Kidney (tissue), 14 donors: ENCODE results near the gene RHBDL3. TPM values are rescaled to one million over a fixed set of nuclear protein-coding genes. Genes with fewer than 3 reads are reported as not detected.
"Not testable (repeated sequence)": the region's sequence is repeated elsewhere in the genome, so short reads cannot be mapped to it uniquely, and the experiment has no call there.

ENCODE experiments used
- DNase-seq, 5 donors: peaks; one replicate each; pipeline ENCODE4 v3.0.0-alpha.2; 2013 to 2020
- FAIRE-seq: peaks from 2 replicates; lab custom pipeline; 2012; peaks lifted over from hg19 to GRCh38; lab: Jason Lieb, UNC
- H3K27ac ChIP-seq, 2 donors: one replicate each; pipeline ENCODE4 v1.7.0; 2013; ENCODE audit warnings: low read depth in 2 of 2, low read length in 2 of 2, inconsistent platforms in 1 of 2
- H3K27me3 ChIP-seq: one replicate; pipeline ENCODE4 v1.7.1; 2013; ENCODE audit warnings: low read length, inconsistent platforms; ENCODE audit not compliant: control insufficient read depth, insufficient read depth
- H3K36me3 ChIP-seq, 3 donors: one replicate each; pipeline versions ENCODE4 v1.7.0 to v1.7.1; 2013; ENCODE audit warnings: low read length in 3 of 3, control low read depth in 1 of 3, inconsistent platforms in 1 of 3; ENCODE audit not compliant: insufficient read depth in 3 of 3, control insufficient read depth in 2 of 3
- H3K4me1 ChIP-seq, 3 donors: one replicate each; pipeline versions ENCODE4 v1.7.0 to v1.7.1; 2013; ENCODE audit warnings: low read length in 3 of 3, inconsistent platforms in 1 of 3, low read depth in 1 of 3; ENCODE audit not compliant: control insufficient read depth in 2 of 3, insufficient read depth in 2 of 3
- H3K4me3 ChIP-seq, 3 donors: one replicate each; pipeline versions ENCODE4 v1.7.0 to v1.8.1; 2013; ENCODE audit warnings: low read length in 3 of 3, control low read depth in 1 of 3, inconsistent platforms in 1 of 3
- H3K9ac ChIP-seq, 3 donors: one replicate each; pipeline versions ENCODE4 v1.7.0 to v1.7.1; 2013; ENCODE audit warnings: low read length in 3 of 3, control low read depth in 1 of 3, inconsistent platforms in 1 of 3
- H3K9me3 ChIP-seq, 3 donors: one replicate each; pipeline versions ENCODE4 v1.7.0 to v1.7.1; 2013; ENCODE audit warnings: low read length in 3 of 3, control low read depth in 1 of 3, inconsistent platforms in 1 of 3; ENCODE audit not compliant: control insufficient read depth in 2 of 3, insufficient read depth in 1 of 3
- intact Hi-C: fragments of 100-400 bp; cut with DNase I; formaldehyde crosslinking; loops from one replicate; pipeline ENCODE4 v1.11.1; 2022
- polyA plus RNA-seq: library from polyadenylated mRNA; stranded (reverse); fragments of 350-450 nt; fragmentation: Illumina TruSeq; extraction: RNeasy Lipid Tissue Mini Kit (QIAGEN cat#74804); gene quantifications from one replicate; pipeline ENCODE4 v1.2.3, GENCODE V29; 2014; ENCODE audit warnings: low read depth, low replicate concordance; ENCODE audit not compliant: insufficient read depth
- total RNA-seq: library from RNA; stranded (reverse); fragmentation: NEBNext Ultra II Directional; extraction: Animal tissue kit (Norgen Biotek cat#: 25700); gene quantifications from one replicate; pipeline ENCODE4 v1.2.1, GENCODE V29; 2021
- TF ChIP-seq, protein P1 (sequence below): IDR thresholded peaks from 3 replicates; pipeline ENCODE4 v1.5.1; 2012; ENCODE audit warnings: mild to moderate bottlenecking, moderate library complexity, borderline replicate concordance; ENCODE audit not compliant: insufficient read depth; ENCODE audit errors: extremely low read depth
- donor health status: control.
- donor health status: control.
- donor health status: control.
- donor health status: control.
- donor health status: control.
- donor health status: DM: yes; HTN: yes; CAD: no.
- donor health status: Normal renal cell carcinoma (clear cell type).

RHBDL3 gene
- total and polyA plus RNA-seq, 2 donors from 2014 or later, result 0.11 to 0.13 TPM

DNA sequence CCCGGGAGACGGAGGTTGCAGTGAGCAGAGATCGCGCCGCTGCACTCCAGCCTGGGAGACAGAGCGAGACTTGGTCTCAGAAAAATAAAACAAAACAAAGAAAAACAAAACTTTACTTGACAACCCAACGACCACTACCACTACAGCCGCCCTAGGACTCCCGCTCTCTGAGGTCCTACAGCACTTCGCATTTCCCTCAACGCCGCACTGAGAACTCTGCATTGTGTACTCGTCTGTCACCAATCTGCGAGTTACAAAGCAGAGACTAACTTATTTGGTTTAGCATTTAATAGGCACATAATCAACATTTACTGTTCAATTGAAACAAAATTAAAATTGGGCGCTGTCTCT, 83.8 kb downstream of the RHBDL3 start:
- H3K27ac ChIP-seq, result peak overlapping the region; percentile 99
- H3K4me3 ChIP-seq, result peak overlapping the region; percentile 99 to 100 (median 99)
- TF ChIP-seq, protein P1, sequence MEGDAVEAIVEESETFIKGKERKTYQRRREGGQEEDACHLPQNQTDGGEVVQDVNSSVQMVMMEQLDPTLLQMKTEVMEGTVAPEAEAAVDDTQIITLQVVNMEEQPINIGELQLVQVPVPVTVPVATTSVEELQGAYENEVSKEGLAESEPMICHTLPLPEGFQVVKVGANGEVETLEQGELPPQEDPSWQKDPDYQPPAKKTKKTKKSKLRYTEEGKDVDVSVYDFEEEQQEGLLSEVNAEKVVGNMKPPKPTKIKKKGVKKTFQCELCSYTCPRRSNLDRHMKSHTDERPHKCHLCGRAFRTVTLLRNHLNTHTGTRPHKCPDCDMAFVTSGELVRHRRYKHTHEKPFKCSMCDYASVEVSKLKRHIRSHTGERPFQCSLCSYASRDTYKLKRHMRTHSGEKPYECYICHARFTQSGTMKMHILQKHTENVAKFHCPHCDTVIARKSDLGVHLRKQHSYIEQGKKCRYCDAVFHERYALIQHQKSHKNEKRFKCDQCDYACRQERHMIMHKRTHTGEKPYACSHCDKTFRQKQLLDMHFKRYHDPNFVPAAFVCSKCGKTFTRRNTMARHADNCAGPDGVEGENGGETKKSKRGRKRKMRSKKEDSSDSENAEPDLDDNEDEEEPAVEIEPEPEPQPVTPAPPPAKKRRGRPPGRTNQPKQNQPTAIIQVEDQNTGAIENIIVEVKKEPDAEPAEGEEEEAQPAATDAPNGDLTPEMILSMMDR, result no peak
- no peaks in the 10 kb centered on the region for H3K9me3 ChIP-seq
- DNase-seq (peak in 2 of 5 donors; percentile 60 to 62), FAIRE-seq (no peak)
- peaks cover 0 to 14% (median 0%) of the 10 kb centered on the region in 3 donors for H3K36me3 ChIP-seq
- H3K27me3 ChIP-seq, result no peaks in the 10 kb centered on the region
- H3K9ac ChIP-seq, result peak overlapping the region; percentile 81 to 100 (median 98)
- intact Hi-C loops, result no loop called here
- peaks cover 0 to 11% (median 3%) of the 10 kb centered on the region in 3 donors for H3K4me1 ChIP-seq

DNA sequence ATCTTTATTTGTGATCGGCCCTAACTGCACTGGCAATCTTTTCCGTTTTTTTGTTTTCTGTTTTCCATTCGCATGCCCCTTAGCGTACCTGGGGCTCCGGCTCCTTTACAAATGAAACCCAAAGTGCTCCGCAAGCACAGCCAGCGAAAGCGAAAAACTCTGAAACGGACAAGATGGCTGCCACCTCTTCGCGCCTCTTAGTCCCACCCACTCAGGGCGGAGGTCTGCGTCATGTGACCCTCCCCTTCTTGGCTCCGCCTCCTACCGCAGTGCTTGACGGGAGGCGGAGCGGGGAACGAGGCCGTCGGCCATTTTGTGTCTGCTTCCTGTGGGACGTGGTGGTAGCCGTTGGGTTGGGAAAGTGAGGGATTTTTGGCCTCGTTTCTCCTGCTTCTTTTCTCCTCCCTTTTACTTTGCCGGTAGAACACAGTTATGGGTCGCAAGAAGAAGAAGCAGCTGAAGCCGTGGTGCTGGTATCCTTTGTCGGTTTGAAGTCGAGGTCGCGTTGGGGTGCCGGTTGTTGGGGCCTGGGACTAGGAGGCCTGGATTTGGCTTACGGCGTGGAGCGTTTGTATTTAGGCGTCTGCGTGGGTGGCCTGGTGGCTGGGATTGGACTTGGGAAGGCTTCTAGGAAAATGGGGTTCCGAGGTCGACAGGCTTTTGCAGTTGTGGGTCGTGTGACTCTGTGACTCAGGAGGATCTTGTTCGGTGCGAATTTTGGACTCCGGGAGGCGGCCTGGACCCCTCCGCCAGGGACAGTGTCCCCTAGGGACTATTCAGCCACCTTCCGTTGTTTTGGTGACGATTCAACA, 84.4 kb downstream of the RHBDL3 start, which contains the start of gene ZNF207:
Gene ZNF207, plus strand, starts transcription at position 304 of the 812 bp plus-strand sequence. Its CDS starts 129 bp downstream, at position 433.
- H3K27ac ChIP-seq, result peak within 1 kb of the TSS; percentile 99
- H3K4me3 ChIP-seq, result peak within 1 kb of the TSS; percentile 99 to 100 (median 99)
- peak within 1 kb of the TSS; percentile 98 to 100 (median 99) for H3K9ac ChIP-seq
- FAIRE-seq, result peak; percentile 73
- H3K4me1 ChIP-seq, result peaks cover 0 to 13% (median 6%) of the 10 kb centered on the region in 3 donors
- peak; percentile 97 to 99 (median 98) for DNase-seq
- no peaks in the 10 kb centered on the region for H3K9me3 ChIP-seq
- intact Hi-C loops, result no loop called here
- H3K27me3 ChIP-seq, result no peaks in the 10 kb centered on the region
- TF ChIP-seq, protein P1, result no peak
- peaks cover 0 to 19% (median 1%) of the 10 kb centered on the region in 3 donors for H3K36me3 ChIP-seq

DNA sequence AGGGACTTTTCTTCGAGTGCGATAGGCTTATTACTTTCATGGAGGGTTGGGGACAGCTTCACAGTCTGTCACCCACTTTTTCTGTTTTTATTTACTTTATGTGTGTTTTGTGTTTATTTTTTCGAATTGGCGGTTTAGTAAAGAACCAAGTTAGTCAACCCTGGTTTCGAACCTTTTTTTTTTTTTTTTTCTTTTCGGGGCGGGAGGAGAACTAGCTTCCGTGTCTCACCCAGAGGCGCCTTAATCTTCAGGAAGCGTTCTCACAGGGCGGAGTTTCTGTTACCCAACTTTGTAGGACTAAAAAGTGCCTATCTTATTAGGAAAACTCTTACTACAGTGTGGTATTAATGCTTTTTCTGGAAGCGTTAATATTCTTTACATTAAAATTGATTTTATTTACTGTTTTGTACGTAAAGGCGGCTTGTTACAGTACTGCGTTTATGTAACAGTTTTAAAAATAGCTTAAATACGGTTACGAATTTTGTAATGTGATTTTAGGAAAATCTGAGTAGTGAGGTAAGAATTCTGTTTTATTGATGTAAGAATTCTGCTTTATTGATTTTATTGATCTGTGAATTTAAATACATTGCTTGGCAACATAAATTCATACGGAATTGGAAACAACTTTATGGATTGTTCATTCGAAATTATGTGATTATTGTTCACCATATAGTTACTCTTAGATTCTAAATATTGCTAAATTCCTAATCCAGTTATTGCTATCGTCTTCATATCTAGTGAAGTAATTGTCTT, 85.2 kb downstream of the RHBDL3 start:
- no peak for FAIRE-seq

DNA sequence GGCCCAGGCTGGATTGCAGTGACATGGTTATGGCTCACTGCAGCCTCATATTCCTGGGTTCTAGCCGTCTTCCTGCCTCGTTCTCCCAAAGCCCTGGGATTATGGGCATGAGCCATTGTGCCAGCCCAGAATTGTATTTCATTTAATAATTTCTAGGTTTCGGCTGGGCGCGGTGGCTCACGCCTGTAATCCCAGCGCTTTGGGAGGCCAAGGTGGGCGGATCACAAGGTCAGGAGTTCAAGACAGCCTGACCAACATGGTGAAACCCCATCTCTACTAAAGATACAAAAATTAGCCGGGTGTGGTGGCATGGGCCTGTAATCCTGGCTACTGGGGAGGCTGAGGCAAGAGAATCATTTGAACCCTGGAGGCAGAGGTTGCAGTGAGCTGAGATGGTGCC, 87.1 kb downstream of the RHBDL3 start:
- H3K4me1 ChIP-seq, result peaks cover 0 to 19% (median 14%) of the 10 kb centered on the region in 3 donors
- DNase-seq, intact Hi-C loops, FAIRE-seq, H3K27ac ChIP-seq, H3K27me3 ChIP-seq, H3K9ac ChIP-seq, H3K9me3 ChIP-seq: not testable (repeated sequence)
- H3K4me3 ChIP-seq, result peak overlapping the region in 2 of 3 donors; percentile 51 to 99
- peaks cover 0 to 26% (median 4%) of the 10 kb centered on the region in 3 donors for H3K36me3 ChIP-seq

More for the DNA sequence above, 85.2 kb downstream of the RHBDL3 start:
- TF ChIP-seq, protein P1, result no peak
- peak in 2 of 5 donors; percentile 75 to 88 for DNase-seq
- Histone ChIP-seq H3K9me3 (no peaks in the 10 kb centered on the region), H3K27me3 (no peaks in the 10 kb centered on the region), H3K9ac (peak overlapping the region; percentile 98 to 100 (median 99)), H3K4me1 (peaks cover 0 to 16% (median 14%) of the 10 kb centered on the region in 3 donors), H3K27ac (peak overlapping the region; percentile 99), H3K36me3 (peaks cover 0 to 23% (median 4%) of the 10 kb centered on the region in 3 donors), H3K4me3 (peak overlapping the region; percentile 99 to 100 (median 99))
- intact Hi-C loops, result no loop called here
